ENCODE measurements around the gene MT2A.
A peak's percentile ranks its signal among the peaks of the same experiment; 100 is the strongest.

- no peak for TF ChIP-seq POLR2A (IDR thresholded peaks at IDR 0.05)
- TF ChIP-seq CTCF (IDR thresholded peaks at IDR 0.05): peak; percentile 67 to 84 (median 68)
These were observed 31.6 kb upstream of the MT2A start for GRCh38 chr16:56576585-56577299.
